PFSK-1 (cell line): ENCODE data around the gene ELMO1.

Source experiments
- POLR2AphosphoS5 ChIP-seq: IDR thresholded peaks from 2 replicates; pipeline ENCODE4 v1.6.1; 2012; ENCODE audit warnings: low read depth, mild to moderate bottlenecking, control low read depth, low read length, moderate library complexity
- SIN3A ChIP-seq: IDR thresholded peaks from 2 replicates; pipeline ENCODE4 v1.6.1; 2012; ENCODE audit warnings: mild to moderate bottlenecking, low read length, moderate library complexity, borderline replicate concordance; ENCODE audit not compliant: insufficient read depth
- TAF1 ChIP-seq: IDR thresholded peaks from 2 replicates; pipeline ENCODE4 v1.6.1; 2012; ENCODE audit warnings: low read length, control low read depth, borderline replicate concordance; ENCODE audit not compliant: insufficient read depth
- TF ChIP-seq, protein P1 (sequence below), 2 experiments: IDR thresholded peaks; 2 replicates each; pipeline versions ENCODE4 v1.6.1 to v1.8.0; 2011 to 2012; ENCODE audit warnings: low read depth in 2 of 2, low read length in 2 of 2, control low read depth in 1 of 2, inconsistent platforms in 1 of 2, mild to moderate bottlenecking in 1 of 2, moderate library complexity in 1 of 2; ENCODE audit not compliant: insufficient read depth in 1 of 2

DNA sequence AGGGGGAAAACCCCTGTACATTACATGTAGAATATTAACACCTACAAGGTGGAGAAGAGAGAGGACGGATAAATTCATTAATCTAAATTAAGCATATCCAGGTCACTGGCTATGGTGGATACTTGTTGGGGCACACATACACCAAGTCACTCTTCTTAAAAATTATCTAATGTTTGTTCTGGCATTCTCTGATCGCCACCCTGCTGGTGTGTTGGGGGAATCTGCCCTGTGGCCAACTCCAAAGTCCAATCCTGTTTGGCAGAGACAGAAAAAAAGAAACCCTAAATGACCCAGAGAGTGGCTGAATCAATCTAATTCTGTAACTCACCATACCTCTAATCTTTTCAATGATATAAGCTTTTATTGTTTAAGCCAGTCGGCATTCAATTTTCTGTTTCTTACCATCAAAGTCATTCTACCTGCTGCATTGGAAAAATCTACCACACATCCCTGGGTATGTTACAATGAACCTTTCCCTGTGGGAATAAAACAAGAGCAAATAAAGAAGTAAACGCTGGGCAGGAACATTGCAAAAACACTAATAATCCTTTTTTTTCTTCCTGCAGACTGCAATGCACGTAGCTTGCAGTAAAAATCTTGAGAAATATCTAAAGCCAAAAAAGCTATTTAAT, 34.2 kb downstream of the ELMO1 start:
- TF ChIP-seq POLR2AphosphoS5 = no peak
- no peak for TF ChIP-seq TAF1
- TF ChIP-seq SIN3A = no peak
- TF ChIP-seq, protein P1, sequence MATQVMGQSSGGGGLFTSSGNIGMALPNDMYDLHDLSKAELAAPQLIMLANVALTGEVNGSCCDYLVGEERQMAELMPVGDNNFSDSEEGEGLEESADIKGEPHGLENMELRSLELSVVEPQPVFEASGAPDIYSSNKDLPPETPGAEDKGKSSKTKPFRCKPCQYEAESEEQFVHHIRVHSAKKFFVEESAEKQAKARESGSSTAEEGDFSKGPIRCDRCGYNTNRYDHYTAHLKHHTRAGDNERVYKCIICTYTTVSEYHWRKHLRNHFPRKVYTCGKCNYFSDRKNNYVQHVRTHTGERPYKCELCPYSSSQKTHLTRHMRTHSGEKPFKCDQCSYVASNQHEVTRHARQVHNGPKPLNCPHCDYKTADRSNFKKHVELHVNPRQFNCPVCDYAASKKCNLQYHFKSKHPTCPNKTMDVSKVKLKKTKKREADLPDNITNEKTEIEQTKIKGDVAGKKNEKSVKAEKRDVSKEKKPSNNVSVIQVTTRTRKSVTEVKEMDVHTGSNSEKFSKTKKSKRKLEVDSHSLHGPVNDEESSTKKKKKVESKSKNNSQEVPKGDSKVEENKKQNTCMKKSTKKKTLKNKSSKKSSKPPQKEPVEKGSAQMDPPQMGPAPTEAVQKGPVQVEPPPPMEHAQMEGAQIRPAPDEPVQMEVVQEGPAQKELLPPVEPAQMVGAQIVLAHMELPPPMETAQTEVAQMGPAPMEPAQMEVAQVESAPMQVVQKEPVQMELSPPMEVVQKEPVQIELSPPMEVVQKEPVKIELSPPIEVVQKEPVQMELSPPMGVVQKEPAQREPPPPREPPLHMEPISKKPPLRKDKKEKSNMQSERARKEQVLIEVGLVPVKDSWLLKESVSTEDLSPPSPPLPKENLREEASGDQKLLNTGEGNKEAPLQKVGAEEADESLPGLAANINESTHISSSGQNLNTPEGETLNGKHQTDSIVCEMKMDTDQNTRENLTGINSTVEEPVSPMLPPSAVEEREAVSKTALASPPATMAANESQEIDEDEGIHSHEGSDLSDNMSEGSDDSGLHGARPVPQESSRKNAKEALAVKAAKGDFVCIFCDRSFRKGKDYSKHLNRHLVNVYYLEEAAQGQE (IDR thresholded peaks at IDR 0.05; ENCODE audit: insufficient read depth in 1 of 2, low read depth in 2 of 2, low read length in 2 of 2) = no peak
